PC-9 (cell line): ENCODE data around the gene FARS2. TPM values are rescaled to one million over a fixed set of nuclear protein-coding genes. Genes with fewer than 3 reads are reported as not detected.

ENCODE experiments used
- BruUV-seq: library from RNA; stranded (reverse); fragments of 400-500 nt; replicated peaks from 2 replicates; lab custom pipeline; 2021; lab: Mats Ljungman, UMichigan
- CTCF ChIA-PET: fragments of 300-600 bp; sonication (Branson Sonifier 250); formaldehyde crosslinking; loops from one replicate; lab custom pipeline; 2022; ENCODE audit warnings: antibody characterized with exemption; lab: Charles Lee
- POLR2A ChIA-PET: fragments of 300-600 bp; sonication (Branson Sonifier 250); formaldehyde crosslinking; loops from one replicate; lab custom pipeline; 2022; ENCODE audit warnings: antibody characterized with exemption; ENCODE audit not compliant: unreplicated experiment; lab: Charles Lee
- DNase-seq, 2 experiments: peaks; one replicate each; pipeline versions ENCODE4 v3.0.0 to v3.0.0-alpha.2; 2015 to 2022; ENCODE audit warnings: mixed read lengths in 1 of 2
- H2AFZ ChIP-seq: fragments of 200-600 bp; sonication (generic); 2 replicates; pipeline ENCODE4 v1.8.1; 2017; ENCODE audit warnings: antibody characterized with exemption
- H3F3A ChIP-seq: fragments of 200-600 bp; sonication (generic); 2 replicates; pipeline ENCODE4 v1.8.1; 2017; ENCODE audit warnings: antibody characterized with exemption, mild to moderate bottlenecking, low read depth; ENCODE audit not compliant: insufficient read depth
- H3K27ac ChIP-seq: fragments of 200-600 bp; sonication (generic); 2 replicates; pipeline ENCODE4 v1.6.1; 2016; ENCODE audit warnings: mixed run types
- H3K27me3 ChIP-seq: fragments of 200-600 bp; sonication (generic); 2 replicates; pipeline ENCODE4 v1.6.1; 2016; ENCODE audit warnings: low read depth, mixed run types; ENCODE audit not compliant: insufficient read depth
- H3K36me3 ChIP-seq: fragments of 200-600 bp; sonication (generic); 2 replicates; pipeline ENCODE4 v1.6.1; 2016; ENCODE audit warnings: low read depth, mixed run types
- H3K4me1 ChIP-seq: fragments of 200-600 bp; sonication (generic); replicated peaks from 2 replicates; pipeline ENCODE4 v1.6.1; 2016; ENCODE audit warnings: mixed run types; ENCODE audit not compliant: insufficient read depth
- H3K4me2 ChIP-seq: fragments of 200-600 bp; sonication (generic); 2 replicates; pipeline ENCODE4 v1.6.1; 2017; ENCODE audit warnings: mixed run types
- H3K4me3 ChIP-seq: fragments of 200-600 bp; sonication (generic); 2 replicates; pipeline ENCODE4 v1.6.1; 2016; ENCODE audit warnings: mixed run types
- H3K79me2 ChIP-seq: fragments of 200-600 bp; sonication (generic); 2 replicates; pipeline ENCODE4 v1.6.1; 2017; ENCODE audit warnings: low read depth, mixed run types
- H3K9me2 ChIP-seq: fragments of 200-600 bp; sonication (generic); 2 replicates; pipeline ENCODE4 v1.8.1; 2017; ENCODE audit warnings: mild to moderate bottlenecking; ENCODE audit not compliant: insufficient read depth
- H3K9me3 ChIP-seq: fragments of 200-600 bp; sonication (generic); 2 replicates; pipeline ENCODE4 v1.8.1; 2016; ENCODE audit warnings: low read depth; ENCODE audit not compliant: insufficient read depth
- H4K20me1 ChIP-seq: fragments of 200-600 bp; sonication (generic); 2 replicates; pipeline ENCODE4 v1.8.1; 2017; ENCODE audit not compliant: insufficient read depth
- CTCF ChIP-seq: fragments of 200-600 bp; sonication (generic); conservative IDR thresholded peaks from 2 replicates; pipeline ENCODE4 v1.6.1; 2017; ENCODE audit warnings: mixed run types, antibody characterized with exemption, mild to moderate bottlenecking, moderate library complexity
- EZH2 ChIP-seq: fragments of 200-600 bp; sonication (generic); IDR thresholded peaks from 2 replicates; pipeline ENCODE4 v1.8.0; 2017; ENCODE audit warnings: antibody characterized with exemption, low read depth
- intact Hi-C: fragments of 100-400 bp; cut with micrococcal nuclease; formaldehyde crosslinking; loops from one replicate; pipeline ENCODE4 v1.10.0; 2022; ENCODE audit not compliant: unreplicated experiment
- total RNA-seq: library from RNA; stranded (reverse); gene quantifications from 2 replicates; pipeline ENCODE4 v1.2.3, GENCODE V29; 2021

The FARS2 gene
- total RNA-seq, 1 experiment from 2014 or later, result 26.7 TPM

- H3K27ac ChIP-seq, result no peak overlapping the region
- H3K27me3 ChIP-seq, result no peaks in the 10 kb centered on the region
- no peaks in the 10 kb centered on the region for H4K20me1 ChIP-seq
- no peaks in the 10 kb centered on the region for H3K4me1 ChIP-seq
- POLR2A ChIA-PET, result no interaction called here
- no TSS peak for BruUV-seq
- no peak overlapping the region for H2AFZ ChIP-seq
- H3K36me3 ChIP-seq, result no peaks in the 10 kb centered on the region
- intact Hi-C loops, result no loop called here
- CTCF ChIA-PET, result no interaction called here
- no peak overlapping the region for H3K4me2 ChIP-seq
- H3F3A ChIP-seq, result no peaks in the 10 kb centered on the region
- H3K4me3 ChIP-seq, result no peak overlapping the region
- no peaks in the 10 kb centered on the region for H3K79me2 ChIP-seq
- H3K9me3 ChIP-seq, result no peaks in the 10 kb centered on the region
- TF ChIP-seq CTCF (no peak), EZH2 (no peak)
- no peaks in the 10 kb centered on the region for H3K9me2 ChIP-seq
- no peak for DNase-seq
These were observed 474.9 kb downstream of the FARS2 start for GRCh38 chr6:5736016-5736738.

GRCh38 chr6:5737460-5737859 lies 476.1 kb downstream of the FARS2 start:
- Histone ChIP-seq H4K20me1 (no peaks in the 10 kb centered on the region), H3K36me3 (no peaks in the 10 kb centered on the region), H2AFZ (no peak overlapping the region), H3K4me2 (no peak overlapping the region), H3K9me2 (no peaks in the 10 kb centered on the region), H3K4me1 (no peaks in the 10 kb centered on the region), H3F3A (no peaks in the 10 kb centered on the region), H3K9me3 (no peaks in the 10 kb centered on the region), H3K27me3 (no peaks in the 10 kb centered on the region), H3K4me3 (no peak overlapping the region), H3K79me2 (no peaks in the 10 kb centered on the region), H3K27ac (no peak overlapping the region)
- TF ChIP-seq EZH2, result no peak
- TF ChIP-seq CTCF, result no peak
- intact Hi-C loops, result no loop called here
- POLR2A ChIA-PET, result no interaction called here
- DNase-seq, result no peak
- CTCF ChIA-PET, result no interaction called here
- BruUV-seq, result no TSS peak

- no TSS peak for BruUV-seq
- Histone ChIP-seq H4K20me1 (no peaks in the 10 kb centered on the region), H3K9me2 (no peaks in the 10 kb centered on the region), H3K9me3 (no peaks in the 10 kb centered on the region), H3K4me3 (no peak overlapping the region), H2AFZ (no peak overlapping the region), H3K36me3 (no peaks in the 10 kb centered on the region), H3K4me2 (no peak overlapping the region), H3K27me3 (no peaks in the 10 kb centered on the region), H3K27ac (no peak overlapping the region), H3F3A (no peaks in the 10 kb centered on the region), H3K79me2 (no peaks in the 10 kb centered on the region), H3K4me1 (no peaks in the 10 kb centered on the region)
- TF ChIP-seq CTCF, result no peak
- TF ChIP-seq EZH2, result no peak
- intact Hi-C loops, result no loop called here
- POLR2A ChIA-PET, result interaction anchor here (0.7 kb wide), 1 partner anchor 447 kb away, joined by 7 read pairs; no protein-coding TSS in a partner anchor
- CTCF ChIA-PET, result no interaction called here
- DNase-seq, result no peak
These were observed 476.9 kb downstream of the FARS2 start for GRCh38 chr6:5738211-5738610.
